SKM-1 treated with dmso at 0.1 percent for 144 hours (cell line): ENCODE measurements around the gene METTL25.

Source experiments
- DNase-seq: peaks from one replicate; lab custom pipeline; 2025; ENCODE audit not compliant: unreplicated experiment; lab: John Stamatoyannopoulos, UW

METTL25 gene

DNA sequence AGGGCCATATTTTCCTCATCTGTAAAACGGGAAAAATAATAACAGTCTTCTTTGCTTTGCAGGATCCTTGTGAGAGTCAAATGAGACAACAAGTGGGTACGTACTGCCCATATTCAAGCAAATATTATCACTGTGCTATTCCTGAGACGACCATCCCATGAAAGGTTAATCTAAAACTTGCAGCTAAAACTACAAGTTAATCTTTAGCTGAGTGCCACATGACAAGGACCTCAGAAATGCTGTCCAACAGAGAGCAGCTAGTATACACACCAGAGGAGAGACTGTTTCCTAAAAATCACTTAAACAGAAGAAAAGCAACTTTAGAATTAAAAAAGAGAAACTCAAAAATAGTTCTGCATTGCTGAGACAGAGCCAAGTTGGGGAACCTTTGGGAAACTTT, 165.7 kb downstream of the METTL25 start:
- no peak for DNase-seq

- DNase-seq, result no peak
These were observed 166.3 kb downstream of the METTL25 start for GRCh38 chr12:82524641-82525040.

- no peak for DNase-seq
These were observed 167.3 kb downstream of the METTL25 start for GRCh38 chr12:82525616-82526015.

DNA sequence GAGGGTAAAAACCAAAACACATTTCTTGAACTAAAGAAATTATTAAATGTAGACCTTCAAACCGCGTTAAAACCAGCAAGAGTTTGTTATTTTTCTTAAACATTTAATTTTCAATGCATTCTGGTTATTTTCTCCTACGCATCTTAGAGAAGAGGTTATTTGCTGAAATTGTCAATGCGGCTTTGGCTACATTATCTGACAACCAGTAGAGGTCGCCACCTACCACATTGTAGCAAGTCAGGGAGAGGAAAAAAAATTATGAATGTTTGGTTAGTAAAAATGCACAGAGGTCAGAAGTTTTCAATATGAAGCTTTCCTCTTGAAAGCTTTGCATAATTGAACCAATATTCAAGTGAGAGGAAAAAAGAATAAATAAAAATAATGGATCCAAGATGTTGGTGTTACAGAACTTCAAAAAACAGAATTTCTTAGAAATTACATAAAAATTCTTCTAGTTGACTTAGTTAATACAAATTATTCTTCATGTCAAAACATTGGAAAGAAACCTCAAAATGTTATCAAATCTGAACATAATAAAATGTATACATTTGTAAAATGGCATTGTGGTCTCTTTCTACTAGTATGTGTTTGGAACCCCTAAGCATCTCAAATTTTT, 168.9 kb downstream of the METTL25 start:
- no peak for DNase-seq
